GM18867 (cell line): ENCODE measurements around the gene ADD2.
A peak's percentile ranks its signal among the peaks of the same experiment; 100 is the strongest.

Source experiments
- ATAC-seq: cut with Tn5 transposase; IDR thresholded peaks from one replicate; pipeline ENCODE4 v1.9.1; 2021; ENCODE audit warnings: mild to moderate bottlenecking, moderate library complexity; ENCODE audit not compliant: unreplicated experiment

Gene ADD2

DNA sequence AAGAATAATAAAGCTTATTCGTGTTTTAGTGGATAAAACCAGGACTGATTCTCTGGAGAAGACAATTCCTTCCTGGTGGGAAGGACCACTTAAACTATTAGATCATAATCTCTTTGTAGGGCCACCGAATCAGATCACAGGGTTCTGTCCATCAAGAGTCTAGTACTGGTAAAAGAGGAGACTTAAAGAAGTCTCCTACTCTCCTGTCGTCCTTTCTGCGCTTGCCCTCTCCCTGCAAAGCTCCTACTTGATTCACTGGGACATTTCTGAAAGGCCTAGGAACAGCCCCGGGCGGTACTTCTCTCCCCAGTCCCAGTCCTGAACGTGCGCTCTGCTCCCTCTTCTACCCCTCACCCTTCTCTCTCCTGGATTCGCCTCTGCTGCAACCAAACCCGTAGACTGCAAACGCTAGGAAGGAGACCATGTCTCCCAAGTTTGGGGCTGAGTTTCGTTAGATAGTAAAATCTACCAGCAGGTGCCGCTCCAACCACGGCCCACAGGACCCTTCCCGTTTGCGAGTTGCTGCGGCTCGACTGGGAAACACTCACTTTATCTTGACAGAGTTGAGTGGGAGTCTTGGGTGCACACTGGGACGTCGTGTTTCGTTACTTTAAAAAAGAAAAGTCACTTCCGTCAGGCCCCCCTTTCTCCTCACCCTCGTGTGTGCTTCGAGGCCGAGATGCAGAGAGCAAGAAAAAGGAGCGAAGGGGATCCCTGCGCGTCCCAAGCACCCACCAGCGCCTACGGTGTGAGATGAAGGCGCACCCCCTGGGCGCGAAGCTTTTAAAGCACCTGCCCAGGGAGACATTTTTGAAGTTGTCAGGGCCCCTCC lies 21.5 kb upstream of the ADD2 start:
- no peak for ATAC-seq

DNA sequence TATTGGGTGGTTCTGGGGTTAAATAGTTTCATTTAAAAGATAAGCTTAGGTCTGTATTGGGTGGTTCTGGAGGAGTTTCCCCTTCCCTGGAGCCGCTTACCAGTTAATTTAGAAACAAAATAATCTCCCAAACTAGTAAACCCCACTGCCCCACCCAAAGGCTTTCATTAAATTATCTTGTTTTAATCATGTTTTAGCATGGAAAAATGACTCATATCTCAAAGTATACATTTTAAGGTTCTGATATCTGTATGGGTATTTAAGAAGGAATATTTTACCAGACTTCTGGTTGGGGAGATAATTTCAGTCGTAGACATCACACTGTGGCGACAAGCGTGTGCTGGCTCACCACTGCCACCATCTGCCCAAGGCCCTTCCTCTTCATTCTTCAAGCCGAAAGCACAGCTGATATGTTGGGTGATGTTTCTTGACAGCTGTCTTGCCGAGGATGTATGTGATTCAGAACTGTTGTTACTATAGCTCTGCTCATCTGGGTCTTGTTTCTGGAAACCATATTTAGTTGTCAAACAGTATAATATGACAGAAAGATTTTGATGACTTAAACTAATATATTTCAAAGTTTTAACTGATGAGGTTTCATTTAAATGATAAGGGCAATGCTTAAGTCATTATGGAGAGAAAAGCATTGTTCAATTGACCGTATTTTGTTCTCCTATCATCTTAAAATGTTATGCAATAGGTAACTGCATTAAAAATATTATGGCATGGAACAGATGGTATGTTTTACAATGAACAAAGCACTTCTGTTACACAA lies 17.3 kb upstream of the ADD2 start:
- peak; percentile 71 for ATAC-seq

DNA sequence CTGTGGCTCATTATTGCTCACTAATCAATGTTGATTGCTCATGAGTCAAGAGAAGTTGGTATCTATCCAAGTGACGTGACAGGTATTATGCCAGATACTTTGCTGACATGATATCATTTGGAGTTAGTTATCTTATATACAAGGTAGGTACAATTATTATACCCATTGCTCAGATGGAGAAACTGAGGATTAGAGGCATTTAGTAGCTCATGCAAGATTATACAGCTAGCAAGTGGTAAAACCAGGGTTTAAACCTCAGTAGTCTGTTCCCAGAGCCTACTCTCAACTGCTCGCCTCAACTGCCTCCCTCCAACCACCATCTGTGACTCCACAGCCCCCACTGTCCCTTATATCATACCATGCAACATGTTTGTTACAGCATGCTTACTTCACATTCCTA lies 16.3 kb upstream of the ADD2 start:
- ATAC-seq: no peak

DNA sequence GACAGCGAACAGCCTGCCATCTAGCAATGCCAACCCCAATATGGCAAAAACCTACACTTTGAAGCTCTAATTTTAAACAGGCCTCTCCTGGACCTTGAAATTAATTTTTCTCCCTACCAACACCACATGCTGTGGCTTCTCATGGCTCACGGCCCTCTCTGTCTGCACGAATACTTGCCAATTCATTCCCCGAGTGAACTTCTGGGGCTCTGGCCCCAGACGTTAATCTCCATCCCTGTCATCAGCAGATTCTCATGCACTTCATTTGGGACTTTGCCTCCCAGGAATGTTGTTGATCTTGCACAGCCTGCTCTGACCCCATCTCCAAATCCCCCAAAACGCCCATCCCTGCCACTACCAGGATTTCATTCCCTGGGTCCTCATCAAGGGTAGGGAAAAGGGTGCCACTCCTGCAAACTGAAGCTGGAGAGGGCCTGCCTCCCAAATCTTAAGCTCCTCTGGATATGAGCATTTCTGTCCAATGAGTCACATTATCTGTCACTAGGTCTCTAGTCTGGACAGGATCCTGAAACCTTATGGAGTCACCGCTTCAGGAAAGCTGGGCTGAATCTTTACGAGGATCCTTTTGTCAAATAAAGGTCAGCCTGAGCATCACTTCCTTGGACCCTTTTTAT lies 12.0 kb upstream of the ADD2 start:
- ATAC-seq: no peak

DNA sequence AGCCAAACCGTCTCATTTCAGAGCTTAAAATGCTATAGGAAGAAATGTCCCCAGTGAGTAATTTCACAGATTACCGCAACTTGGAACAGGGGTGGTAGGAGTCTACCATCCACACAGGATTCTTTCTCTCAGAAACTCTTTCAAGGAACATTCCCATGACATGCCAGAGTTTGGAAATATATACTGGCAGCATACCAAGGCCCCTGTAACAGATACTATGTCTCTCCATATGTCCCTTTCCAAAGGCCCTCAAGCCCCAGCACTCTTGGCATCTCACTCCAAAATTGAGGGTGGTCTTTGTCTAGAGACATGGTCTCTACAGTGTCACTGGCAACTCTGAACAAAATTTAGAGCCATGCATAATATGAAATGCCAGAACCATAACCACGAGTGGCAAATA lies 11.5 kb upstream of the ADD2 start:
- no peak for ATAC-seq

DNA sequence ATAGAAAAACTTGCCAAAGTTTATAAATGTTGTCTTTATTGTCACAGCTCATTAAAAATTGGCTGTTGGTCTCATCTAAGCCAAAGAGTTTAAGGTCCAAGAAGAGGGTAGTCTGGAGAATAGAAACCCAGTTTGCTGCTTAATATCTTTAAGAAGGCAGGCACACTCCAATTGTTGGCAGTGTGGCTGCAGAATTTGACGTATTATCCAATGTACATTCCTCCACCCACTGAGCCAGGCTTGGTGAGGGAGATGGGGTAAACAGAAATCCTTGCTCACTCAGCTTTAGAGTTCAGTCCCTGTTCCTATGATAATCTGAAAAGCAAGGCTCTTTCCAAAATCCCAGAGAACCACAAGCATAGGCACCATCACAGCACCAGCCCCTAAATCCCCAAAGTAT lies 10.7 kb upstream of the ADD2 start:
- no peak for ATAC-seq

DNA sequence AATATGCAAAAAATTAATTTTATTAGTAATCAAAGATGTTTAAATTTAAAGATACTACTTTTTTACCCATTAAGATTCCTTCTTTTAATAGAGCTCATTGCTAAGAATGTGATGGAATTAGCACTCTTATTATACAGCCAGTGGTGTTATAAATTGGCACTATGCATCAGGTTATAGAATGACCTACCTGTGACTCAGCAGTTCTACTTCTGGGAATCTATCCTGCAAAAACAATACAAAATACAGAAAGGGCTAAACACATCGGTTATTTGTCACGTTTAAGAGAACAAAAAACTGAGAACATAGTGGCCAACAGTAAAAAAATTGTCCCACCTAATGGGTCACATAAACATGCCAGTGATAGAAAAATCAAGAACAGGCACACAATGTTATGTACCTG lies 9.4 kb upstream of the ADD2 start:
- no peak for ATAC-seq

DNA sequence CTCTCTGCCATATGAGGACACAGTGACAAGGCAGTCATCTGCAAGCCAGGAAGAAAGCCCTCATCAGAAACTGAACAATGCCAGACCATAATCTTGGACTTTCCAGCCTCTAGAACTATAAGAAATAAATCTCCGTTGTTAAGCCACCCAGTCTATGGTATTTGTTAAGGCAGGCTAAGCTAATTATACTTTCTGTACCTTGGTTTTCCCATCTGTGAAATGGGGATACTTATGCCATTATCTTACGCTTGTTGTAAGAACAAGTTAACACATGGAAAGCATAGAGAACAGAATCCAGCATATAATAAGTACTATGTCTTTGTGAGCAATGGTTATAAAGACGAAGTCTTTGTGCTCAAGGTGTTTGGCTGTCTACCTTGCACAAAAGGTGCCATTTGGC lies 8.3 kb upstream of the ADD2 start:
- ATAC-seq: no peak

DNA sequence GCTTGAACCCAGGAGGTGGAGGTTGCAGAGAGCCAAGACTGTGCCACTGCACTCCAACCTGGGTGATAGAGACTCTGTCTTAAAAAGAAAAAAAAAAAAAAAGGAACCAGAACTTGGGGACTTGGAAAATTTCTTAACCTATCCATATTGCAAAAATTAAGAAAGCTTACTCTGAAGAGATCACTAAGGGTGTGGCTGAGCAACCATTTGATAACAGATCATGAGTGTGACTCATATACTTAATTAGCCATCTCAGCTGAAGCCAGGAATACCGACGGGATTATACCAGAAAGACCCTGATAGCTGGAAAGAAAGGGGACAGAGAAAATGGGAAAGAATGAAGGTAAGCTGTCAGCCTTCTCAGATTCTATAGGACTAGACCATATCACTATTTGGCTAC lies 7.1 kb upstream of the ADD2 start:
- ATAC-seq: no peak

DNA sequence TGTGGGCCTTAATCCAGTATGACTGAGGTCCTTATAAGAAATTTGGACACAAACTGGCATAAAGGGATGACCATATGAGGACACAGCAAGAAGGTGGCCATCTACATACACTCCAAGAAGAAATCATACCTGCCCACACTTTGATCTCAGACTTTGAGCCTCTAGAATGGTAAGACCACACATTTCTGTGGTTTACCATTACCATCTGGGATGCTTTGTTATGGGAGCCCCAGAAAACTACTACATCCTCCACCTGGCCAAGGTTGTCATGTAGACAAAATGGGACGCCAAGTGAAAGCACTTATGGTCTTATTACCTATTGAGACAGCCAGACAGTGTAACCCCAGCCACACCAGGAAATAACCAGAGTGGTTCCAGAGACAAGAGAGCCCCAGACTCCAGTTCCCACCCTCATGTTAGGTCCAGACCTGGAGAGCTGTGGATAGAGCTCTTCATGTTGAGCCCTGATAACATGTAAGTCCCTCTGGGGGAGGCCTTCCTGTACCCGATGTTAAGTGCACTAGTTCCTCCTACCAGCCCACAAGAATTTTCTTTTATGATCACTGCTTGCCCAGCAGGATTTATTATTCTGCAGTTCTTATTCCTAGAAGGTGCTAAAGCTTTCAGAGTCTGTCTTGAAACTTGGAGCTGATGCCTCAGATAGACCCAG lies 4.6 kb upstream of the ADD2 start:
- no peak for ATAC-seq

DNA sequence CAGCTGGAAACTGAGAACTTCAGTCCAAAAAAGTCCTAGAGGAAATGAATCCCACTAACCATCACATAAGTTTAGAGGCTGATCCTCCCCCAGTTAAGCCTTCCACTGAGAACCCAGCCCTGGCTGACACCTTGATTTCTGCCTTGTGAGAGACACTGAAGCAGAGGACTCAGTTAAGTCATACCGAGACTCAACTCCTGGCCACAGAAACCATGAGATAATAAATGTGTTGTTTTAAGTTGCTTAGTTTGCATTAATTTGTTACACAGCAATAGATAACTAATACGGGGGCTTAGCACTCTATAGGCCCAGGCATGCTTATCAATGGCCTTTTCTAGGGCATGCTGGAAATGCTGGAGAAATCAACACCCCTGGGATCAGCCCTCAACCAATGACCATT lies 3.4 kb upstream of the ADD2 start:
- peak; percentile 85 for ATAC-seq

DNA sequence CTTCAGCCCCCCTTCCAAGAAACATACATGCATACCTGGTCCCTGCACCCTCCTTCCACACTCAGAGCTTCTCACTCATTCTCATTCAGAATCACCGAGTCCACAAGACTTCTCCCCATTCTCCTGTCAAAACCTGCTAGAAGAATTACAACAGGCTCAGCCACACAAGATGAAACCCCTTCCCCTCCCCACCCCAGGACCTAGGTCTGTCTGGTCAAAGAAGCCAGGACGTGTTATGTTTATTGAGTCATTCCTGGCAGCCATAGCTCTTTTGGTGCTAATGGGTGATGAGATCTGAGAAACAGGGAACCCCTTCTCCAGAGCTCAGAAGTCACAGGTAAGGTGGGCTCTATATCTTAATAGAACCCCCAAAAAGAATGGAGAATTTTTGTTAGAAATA lies 1.4 kb upstream of the ADD2 start:
- ATAC-seq: no peak

GRCh38 chr2:70768590-70769085 lies 638 bp upstream of the ADD2 start:
- ATAC-seq: no peak

DNA sequence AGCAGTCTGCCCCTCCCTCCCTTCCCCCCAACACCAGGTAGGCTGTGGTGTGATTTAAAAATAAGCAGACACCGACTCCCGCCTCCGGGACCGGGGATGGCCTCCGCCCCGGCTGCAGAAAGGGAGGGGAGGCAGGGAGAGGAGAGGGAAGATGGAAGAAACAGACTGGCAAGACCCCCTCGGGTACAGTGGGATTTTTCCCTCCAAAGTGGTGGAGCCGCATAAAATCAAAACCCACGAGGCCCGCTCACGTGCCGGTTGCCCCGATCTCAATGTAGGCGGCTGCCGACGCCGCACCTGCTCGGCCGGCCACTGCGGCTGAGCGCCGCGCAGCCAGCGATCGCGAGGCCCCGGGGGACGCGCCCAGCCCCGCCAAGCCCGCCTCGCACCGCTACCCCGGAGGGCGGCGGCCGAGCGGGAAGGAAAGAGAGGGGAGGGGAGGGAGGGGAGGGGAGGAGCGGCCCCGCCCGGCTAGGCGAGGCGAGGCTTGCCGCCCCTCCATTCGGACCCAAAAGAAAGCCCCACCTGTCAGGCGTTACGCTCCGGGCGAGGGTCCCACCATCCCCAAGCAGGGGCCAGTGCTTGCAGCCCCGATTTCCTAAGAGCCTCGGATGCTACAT lies 811 bp downstream of the ADD2 start:
- no peak for ATAC-seq

DNA sequence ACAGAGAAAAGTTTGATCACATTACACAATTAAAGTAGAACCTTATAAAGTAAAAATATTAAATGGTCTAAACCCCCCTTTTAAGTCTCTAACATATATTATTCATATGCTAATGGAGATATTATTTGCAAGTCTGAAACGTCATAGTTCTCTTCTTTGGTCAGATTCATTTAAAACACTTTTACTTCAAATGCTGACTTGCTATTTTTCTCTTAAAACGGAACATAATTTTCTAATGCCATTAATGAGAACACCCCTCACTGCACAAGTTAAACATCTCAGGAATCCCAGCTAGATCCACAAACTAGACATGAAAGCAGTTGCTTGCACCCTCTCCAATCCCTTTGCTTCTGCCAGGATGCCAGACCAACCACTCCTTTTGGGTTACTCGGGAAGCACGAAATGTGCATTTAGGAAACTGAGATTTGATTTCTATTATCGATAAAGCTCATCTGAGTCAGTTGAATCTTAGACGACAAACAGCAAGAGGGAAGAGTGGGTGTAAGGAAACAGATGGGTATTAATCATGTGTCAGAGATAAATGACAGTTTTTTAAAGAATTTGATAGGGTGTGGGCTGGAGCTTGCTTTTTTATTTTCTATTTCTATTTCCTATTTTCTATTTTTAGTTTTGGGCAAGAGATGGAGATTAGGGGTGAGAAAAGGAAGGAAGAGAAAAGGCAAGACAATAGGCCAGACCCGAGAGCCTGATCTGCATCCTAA lies 1.5 kb downstream of the ADD2 start:
- no peak for ATAC-seq

DNA sequence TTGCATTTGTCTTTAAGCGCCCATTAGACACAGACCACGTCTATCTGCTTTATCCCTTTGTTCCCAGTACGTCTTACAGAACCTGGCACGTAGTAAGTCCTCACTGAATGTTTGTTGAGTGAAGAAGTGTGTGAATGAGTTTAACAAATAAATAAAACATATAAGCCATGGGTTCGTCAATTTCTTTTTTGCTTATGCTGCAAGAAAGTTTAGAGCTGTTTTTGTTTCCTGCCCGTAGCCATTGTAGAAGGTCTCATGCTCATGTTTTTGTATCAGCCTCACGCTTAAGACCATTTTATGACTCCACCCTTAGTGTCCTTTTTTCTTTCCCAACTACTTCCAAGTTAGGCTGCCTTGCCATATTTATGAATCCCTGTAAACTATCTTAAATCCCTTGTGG lies 2.5 kb downstream of the ADD2 start:
- ATAC-seq: no peak

- ATAC-seq: no peak
Measured at GRCh38 chr2:70759446-70759845, 8.6 kb downstream of the ADD2 start.

DNA sequence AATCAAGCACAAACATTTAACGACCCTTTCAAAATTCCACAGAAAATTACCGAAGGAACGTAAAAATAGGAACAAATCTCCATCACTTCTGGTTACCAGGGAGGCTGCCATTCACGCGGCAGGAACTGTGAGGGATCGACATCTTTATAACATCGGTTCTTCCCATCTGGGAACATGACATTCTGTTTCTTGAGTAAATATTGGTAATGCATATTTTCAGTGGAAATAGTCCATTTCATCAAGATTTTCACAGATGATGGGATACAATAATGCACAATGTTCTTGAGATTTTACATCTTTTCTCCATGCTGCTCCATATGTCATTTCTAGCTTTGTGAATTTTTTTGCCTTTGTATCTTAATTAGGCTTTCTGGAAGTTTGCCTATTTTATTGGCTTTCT lies 10.0 kb downstream of the ADD2 start:
- no peak for ATAC-seq

GRCh38 chr2:70757360-70757759 lies 10.6 kb downstream of the ADD2 start:
- no peak for ATAC-seq

DNA sequence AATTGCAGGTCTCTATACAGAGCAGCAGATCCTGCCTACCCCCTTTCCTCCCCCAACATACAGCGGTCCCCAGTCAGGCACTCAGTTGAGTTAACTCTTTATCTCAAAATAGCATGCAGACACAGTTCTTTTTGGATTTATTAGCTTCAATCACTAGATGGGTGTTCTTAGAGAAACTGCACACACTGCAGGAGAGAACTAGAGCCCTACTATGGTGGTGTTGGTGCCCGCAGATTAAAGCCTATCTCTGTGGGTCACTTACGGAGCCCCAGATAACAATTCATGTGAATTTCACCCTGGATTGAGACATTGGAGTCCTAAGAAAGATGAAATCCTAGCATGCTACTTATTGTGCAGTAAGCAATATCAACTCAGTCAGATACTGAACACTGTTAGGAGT lies 11.9 kb downstream of the ADD2 start:
- ATAC-seq: no peak
